Nephron (organoid): ENCODE results near the gene HRH3.

Experiments
- H3K27ac Mint-ChIP-seq, 3 experiments: 2 replicates each; pipeline ENCODE4 v1.8.0; 2020; ENCODE audit warnings: mixed read lengths in 3 of 3, mild to moderate bottlenecking in 2 of 3, moderate library complexity in 1 of 3
- H3K27me3 Mint-ChIP-seq: 2 replicates; pipeline ENCODE4 v1.8.0; 2021; ENCODE audit warnings: low read depth, mild to moderate bottlenecking, moderate library complexity, mixed read lengths
- H3K36me3 Mint-ChIP-seq: 2 replicates; pipeline ENCODE4 v1.8.0; 2020; ENCODE audit warnings: low read depth, mixed read lengths
- H3K4me1 Mint-ChIP-seq: 2 replicates; pipeline ENCODE4 v1.8.0; 2020; ENCODE audit warnings: mixed read lengths
- H3K4me3 Mint-ChIP-seq, 3 experiments: 2 replicates each; pipeline ENCODE4 v1.8.0; 2020; ENCODE audit warnings: mild to moderate bottlenecking in 3 of 3, mixed read lengths in 3 of 3, moderate library complexity in 2 of 3
- H3K9me3 Mint-ChIP-seq: 2 replicates; pipeline ENCODE4 v1.8.0; 2020; ENCODE audit warnings: mixed read lengths
- TF ChIP-seq, protein P1 (sequence below), 3 experiments: fragments of 200-600 bp; sonication (generic); IDR thresholded peaks; one replicate each; pipeline ENCODE4 v1.5.0; 2021; ENCODE audit warnings: antibody characterized with exemption in 3 of 3; ENCODE audit not compliant: unreplicated experiment in 3 of 3

HRH3 gene

GRCh38 chr20:62236200-62236599 lies 16.1 kb upstream of the HRH3 start:
- Mint-ChIP-seq H3K27ac (no peak overlapping the region), H3K36me3 (no peaks in the 10 kb centered on the region), H3K27me3 (peaks cover 14% of the 10 kb centered on the region)

GRCh38 chr20:62235777-62236157 lies 15.7 kb upstream of the HRH3 start:
- peaks cover 12% of the 10 kb centered on the region for H3K4me1 Mint-ChIP-seq
- H3K27me3 Mint-ChIP-seq, result peaks cover 14% of the 10 kb centered on the region
- H3K9me3 Mint-ChIP-seq, result no peaks in the 10 kb centered on the region
- no peak overlapping the region for H3K27ac Mint-ChIP-seq
- H3K36me3 Mint-ChIP-seq, result no peaks in the 10 kb centered on the region
- H3K4me3 Mint-ChIP-seq, result no peak overlapping the region
- TF ChIP-seq, protein P1, sequence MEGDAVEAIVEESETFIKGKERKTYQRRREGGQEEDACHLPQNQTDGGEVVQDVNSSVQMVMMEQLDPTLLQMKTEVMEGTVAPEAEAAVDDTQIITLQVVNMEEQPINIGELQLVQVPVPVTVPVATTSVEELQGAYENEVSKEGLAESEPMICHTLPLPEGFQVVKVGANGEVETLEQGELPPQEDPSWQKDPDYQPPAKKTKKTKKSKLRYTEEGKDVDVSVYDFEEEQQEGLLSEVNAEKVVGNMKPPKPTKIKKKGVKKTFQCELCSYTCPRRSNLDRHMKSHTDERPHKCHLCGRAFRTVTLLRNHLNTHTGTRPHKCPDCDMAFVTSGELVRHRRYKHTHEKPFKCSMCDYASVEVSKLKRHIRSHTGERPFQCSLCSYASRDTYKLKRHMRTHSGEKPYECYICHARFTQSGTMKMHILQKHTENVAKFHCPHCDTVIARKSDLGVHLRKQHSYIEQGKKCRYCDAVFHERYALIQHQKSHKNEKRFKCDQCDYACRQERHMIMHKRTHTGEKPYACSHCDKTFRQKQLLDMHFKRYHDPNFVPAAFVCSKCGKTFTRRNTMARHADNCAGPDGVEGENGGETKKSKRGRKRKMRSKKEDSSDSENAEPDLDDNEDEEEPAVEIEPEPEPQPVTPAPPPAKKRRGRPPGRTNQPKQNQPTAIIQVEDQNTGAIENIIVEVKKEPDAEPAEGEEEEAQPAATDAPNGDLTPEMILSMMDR (IDR thresholded peaks at IDR 0.05; ENCODE audit: unreplicated experiment in 3 of 3), result no peak

More at GRCh38 chr20:62236200-62236599, 16.1 kb upstream of the HRH3 start:
- TF ChIP-seq, protein P1 (IDR thresholded peaks at IDR 0.05; ENCODE audit: unreplicated experiment in 3 of 3), result no peak
- Mint-ChIP-seq H3K9me3 (no peaks in the 10 kb centered on the region), H3K4me1 (peaks cover 12% of the 10 kb centered on the region), H3K4me3 (no peak overlapping the region)

DNA sequence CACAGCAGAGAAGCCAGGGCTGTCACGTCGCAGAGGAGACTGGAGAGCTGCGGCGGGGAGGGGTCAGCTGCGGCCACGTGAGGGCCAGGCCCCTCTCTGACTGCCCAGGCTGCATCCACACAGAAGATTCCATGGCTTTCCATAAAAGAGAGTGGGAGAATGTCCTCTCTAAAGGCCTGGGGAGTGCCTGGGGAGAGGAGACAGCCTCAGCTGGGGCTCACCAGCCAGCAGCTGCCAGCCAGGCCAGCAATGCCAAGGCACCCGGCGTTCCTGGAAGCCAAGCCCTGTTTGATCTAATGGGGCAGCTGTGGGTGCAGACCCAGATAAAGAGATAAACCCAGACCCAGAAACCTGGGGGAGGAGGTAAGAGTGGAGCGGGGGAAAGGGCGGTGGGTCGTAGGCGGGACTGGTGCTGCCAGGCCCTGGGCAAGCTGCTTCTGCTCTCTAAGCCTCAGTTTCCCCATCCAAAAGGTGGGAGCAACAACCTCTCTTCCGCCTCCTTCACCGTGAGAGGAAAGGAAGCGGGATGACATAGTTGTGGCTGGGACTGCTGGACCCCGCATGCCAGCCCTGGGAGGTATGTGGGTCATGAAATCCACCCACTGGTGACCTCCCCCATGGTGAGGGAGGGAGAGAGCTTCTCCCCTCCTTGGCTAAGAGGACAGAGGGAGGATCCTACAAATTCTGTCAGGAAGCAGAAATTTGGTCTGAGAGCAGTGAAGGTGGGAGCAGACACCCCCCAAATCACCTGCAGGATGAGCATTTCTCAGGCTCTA lies 15.1 kb upstream of the HRH3 start:
- TF ChIP-seq, protein P1 (IDR thresholded peaks at IDR 0.05; ENCODE audit: unreplicated experiment in 3 of 3), result no peak

DNA sequence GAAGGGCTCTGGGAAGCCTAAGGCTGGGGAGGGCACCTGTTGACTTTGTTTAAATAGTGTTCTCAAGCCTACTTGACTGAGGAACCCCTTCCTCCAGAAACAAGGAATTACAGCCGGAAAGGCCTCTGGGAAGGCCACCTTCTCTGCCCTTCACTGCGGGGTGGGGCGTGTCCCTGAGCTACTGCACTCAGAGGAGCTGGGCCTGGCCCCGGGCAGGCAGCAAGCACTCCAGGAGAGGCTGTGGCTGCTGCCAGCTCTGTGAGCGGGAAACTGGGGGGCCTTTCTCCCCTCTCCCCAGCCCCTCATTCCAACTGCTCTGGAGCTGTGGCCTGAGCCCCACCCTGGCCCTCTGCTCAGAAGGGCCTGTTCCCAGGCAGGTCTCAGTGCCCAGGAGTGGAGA lies 14.3 kb upstream of the HRH3 start:
- H3K27me3 Mint-ChIP-seq, result peaks cover 14% of the 10 kb centered on the region
- no peak overlapping the region for H3K27ac Mint-ChIP-seq
- H3K36me3 Mint-ChIP-seq, result no peaks in the 10 kb centered on the region
- H3K4me3 Mint-ChIP-seq, result no peak overlapping the region
- no peaks in the 10 kb centered on the region for H3K9me3 Mint-ChIP-seq
- TF ChIP-seq, protein P1 (IDR thresholded peaks at IDR 0.05; ENCODE audit: unreplicated experiment in 3 of 3), result no peak
- peaks cover 12% of the 10 kb centered on the region for H3K4me1 Mint-ChIP-seq

More for the DNA sequence above, 15.1 kb upstream of the HRH3 start:
- H3K27ac Mint-ChIP-seq, result no peak overlapping the region
- peak overlapping the region in 1 of 3 experiments; percentile 14 for H3K4me3 Mint-ChIP-seq
- no peaks in the 10 kb centered on the region for H3K9me3 Mint-ChIP-seq
- H3K4me1 Mint-ChIP-seq, result peaks cover 12% of the 10 kb centered on the region
- peaks cover 14% of the 10 kb centered on the region for H3K27me3 Mint-ChIP-seq
- no peaks in the 10 kb centered on the region for H3K36me3 Mint-ChIP-seq

DNA sequence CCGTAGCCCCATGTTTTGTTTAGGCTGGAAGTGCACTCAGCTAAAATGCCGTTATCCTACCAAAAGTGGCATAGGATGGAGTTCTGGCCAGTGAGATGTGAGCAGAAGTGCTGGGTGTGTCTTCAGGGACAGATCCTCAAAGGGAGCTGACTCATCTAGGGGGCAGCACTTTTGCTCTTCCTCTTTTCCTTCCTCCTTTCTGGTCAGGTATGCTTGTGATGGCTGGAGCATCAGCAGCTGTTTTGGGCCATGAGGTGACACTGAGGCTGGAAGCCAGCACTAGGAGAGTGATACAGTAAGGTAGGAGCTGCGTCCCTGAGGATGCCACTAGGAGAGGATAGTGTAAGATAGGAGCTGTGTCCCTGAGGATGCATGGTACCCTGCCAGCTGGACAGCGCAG lies 13.6 kb upstream of the HRH3 start:
- peaks cover 12% of the 10 kb centered on the region for H3K4me1 Mint-ChIP-seq
- TF ChIP-seq, protein P1 (IDR thresholded peaks at IDR 0.05; ENCODE audit: unreplicated experiment in 3 of 3), result no peak
- H3K4me3 Mint-ChIP-seq, result no peak overlapping the region
- no peak overlapping the region for H3K27ac Mint-ChIP-seq
- no peaks in the 10 kb centered on the region for H3K9me3 Mint-ChIP-seq
- peaks cover 14% of the 10 kb centered on the region for H3K27me3 Mint-ChIP-seq
- no peaks in the 10 kb centered on the region for H3K36me3 Mint-ChIP-seq
